ENCODE results near the gene DMBX1.
A peak's percentile ranks its signal among the peaks of the same experiment; 100 is the strongest.

DMBX1 gene

GRCh38 chr1:46461017-46461808, 28.4 kb upstream of the DMBX1 start:
- DNase-seq = no peak

GRCh38 chr1:46461809-46462448, 27.7 kb upstream of the DMBX1 start:
- DNase-seq = no peak

- DNase-seq = no peak
These were observed 25.6 kb upstream of the DMBX1 start for GRCh38 chr1:46464013-46464548.

- DNase-seq = no peak
These were observed 24.7 kb upstream of the DMBX1 start for GRCh38 chr1:46464915-46465314.

- DNase-seq = no peak
These were observed 23.6 kb upstream of the DMBX1 start for GRCh38 chr1:46465981-46466476.

- DNase-seq = no peak
These were observed 23.0 kb upstream of the DMBX1 start for GRCh38 chr1:46466477-46467182.

- DNase-seq = no peak
These were observed 22.5 kb upstream of the DMBX1 start for GRCh38 chr1:46467183-46467504.

GRCh38 chr1:46469881-46470280, 19.8 kb upstream of the DMBX1 start:
- DNase-seq = no peak

- no peak for DNase-seq
These were observed 17.7 kb upstream of the DMBX1 start for GRCh38 chr1:46471848-46472492.

- DNase-seq = no peak
These were observed 17.0 kb upstream of the DMBX1 start for GRCh38 chr1:46472498-46473181.

- no peak for DNase-seq
These were observed 15.6 kb upstream of the DMBX1 start for GRCh38 chr1:46473991-46474390.

GRCh38 chr1:46474570-46474969, 15.1 kb upstream of the DMBX1 start:
- DNase-seq = no peak

GRCh38 chr1:46476673-46477072, 13.0 kb upstream of the DMBX1 start:
- no peak for DNase-seq

GRCh38 chr1:46477153-46477929, 12.3 kb upstream of the DMBX1 start:
- peak; percentile 55 for DNase-seq

- no peak for DNase-seq
These were observed 10.7 kb upstream of the DMBX1 start for GRCh38 chr1:46478721-46479485.

GRCh38 chr1:46479744-46480350, 9.8 kb upstream of the DMBX1 start:
- DNase-seq = no peak

- DNase-seq = no peak
These were observed 8.5 kb upstream of the DMBX1 start for GRCh38 chr1:46480959-46481646.

- DNase-seq = no peak
These were observed 7.7 kb upstream of the DMBX1 start for GRCh38 chr1:46481961-46482360.

GRCh38 chr1:46483589-46483988, 6.0 kb upstream of the DMBX1 start:
- no peak for DNase-seq

Data from effector CD8-positive, alpha-beta T cell (primary cell).